ENCODE measurements around the gene CCDC54.

DNA sequence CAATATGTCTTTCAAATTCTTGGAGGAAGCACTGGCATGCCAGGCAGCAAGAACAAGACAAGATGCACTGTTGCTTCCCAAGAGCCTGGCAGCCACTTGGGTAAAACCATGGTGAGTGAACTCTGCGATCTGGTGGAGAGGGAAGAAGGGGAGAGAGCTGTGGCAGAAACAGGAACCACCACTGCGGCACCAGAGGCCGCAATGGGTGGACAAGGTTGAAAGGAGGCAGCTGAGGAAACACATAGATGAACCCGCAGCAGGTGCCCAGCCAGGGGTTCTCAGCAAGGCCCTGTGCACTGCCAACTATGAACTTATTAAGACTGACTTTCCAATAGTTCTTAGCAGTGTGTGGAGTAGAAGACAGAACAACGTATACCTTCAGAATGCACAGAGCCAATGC lies 48.2 kb upstream of the CCDC54 start:
- TF ChIP-seq, protein P1, sequence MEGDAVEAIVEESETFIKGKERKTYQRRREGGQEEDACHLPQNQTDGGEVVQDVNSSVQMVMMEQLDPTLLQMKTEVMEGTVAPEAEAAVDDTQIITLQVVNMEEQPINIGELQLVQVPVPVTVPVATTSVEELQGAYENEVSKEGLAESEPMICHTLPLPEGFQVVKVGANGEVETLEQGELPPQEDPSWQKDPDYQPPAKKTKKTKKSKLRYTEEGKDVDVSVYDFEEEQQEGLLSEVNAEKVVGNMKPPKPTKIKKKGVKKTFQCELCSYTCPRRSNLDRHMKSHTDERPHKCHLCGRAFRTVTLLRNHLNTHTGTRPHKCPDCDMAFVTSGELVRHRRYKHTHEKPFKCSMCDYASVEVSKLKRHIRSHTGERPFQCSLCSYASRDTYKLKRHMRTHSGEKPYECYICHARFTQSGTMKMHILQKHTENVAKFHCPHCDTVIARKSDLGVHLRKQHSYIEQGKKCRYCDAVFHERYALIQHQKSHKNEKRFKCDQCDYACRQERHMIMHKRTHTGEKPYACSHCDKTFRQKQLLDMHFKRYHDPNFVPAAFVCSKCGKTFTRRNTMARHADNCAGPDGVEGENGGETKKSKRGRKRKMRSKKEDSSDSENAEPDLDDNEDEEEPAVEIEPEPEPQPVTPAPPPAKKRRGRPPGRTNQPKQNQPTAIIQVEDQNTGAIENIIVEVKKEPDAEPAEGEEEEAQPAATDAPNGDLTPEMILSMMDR (IDR thresholded peaks at IDR 0.05) = no peak
- no peak for TF ChIP-seq POLR2AphosphoS5 (IDR thresholded peaks at IDR 0.05; ENCODE audit: insufficient read depth in 1 of 2, low read depth in 1 of 2)
- TF ChIP-seq POLR2A (IDR thresholded peaks at IDR 0.05) = no peak
